GM10266 (cell line): ENCODE data around the gene GANC.
"Not testable (repeated sequence)": the region's sequence is repeated elsewhere in the genome, so short reads cannot be mapped to it uniquely, and the experiment has no call there.

Experiments
- DNase-seq: peaks from one replicate; pipeline ENCODE4 v3.0.0; 2012; ENCODE audit errors: extremely low spot score
- TF ChIP-seq, protein P1 (sequence below): IDR thresholded peaks from 2 replicates; pipeline ENCODE4 v1.5.1; 2012; ENCODE audit warnings: mild to moderate bottlenecking, low read depth; ENCODE audit not compliant: control insufficient read depth, insufficient read depth; ENCODE audit errors: missing control alignments

Gene GANC

DNA sequence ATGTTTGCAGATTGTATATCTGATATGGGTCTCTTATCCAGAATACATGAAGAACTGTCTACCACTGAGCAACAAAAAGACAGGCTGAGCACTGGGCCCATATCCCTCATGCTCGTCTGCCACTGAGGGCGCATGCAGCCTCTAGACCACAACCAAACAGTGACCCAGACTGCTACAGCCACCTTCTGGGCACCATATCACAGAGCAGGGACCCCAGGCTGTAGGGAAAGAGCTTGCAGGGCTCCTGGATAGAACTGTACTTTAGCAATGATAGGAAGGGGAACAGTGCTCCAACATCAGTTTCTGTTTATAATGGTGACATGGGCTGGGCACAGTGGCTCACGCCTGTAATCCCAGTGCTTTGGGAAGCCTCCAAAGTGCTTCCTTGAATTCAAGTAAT, 40.5 kb downstream of the GANC start:
- no peak for DNase-seq
- TF ChIP-seq, protein P1, sequence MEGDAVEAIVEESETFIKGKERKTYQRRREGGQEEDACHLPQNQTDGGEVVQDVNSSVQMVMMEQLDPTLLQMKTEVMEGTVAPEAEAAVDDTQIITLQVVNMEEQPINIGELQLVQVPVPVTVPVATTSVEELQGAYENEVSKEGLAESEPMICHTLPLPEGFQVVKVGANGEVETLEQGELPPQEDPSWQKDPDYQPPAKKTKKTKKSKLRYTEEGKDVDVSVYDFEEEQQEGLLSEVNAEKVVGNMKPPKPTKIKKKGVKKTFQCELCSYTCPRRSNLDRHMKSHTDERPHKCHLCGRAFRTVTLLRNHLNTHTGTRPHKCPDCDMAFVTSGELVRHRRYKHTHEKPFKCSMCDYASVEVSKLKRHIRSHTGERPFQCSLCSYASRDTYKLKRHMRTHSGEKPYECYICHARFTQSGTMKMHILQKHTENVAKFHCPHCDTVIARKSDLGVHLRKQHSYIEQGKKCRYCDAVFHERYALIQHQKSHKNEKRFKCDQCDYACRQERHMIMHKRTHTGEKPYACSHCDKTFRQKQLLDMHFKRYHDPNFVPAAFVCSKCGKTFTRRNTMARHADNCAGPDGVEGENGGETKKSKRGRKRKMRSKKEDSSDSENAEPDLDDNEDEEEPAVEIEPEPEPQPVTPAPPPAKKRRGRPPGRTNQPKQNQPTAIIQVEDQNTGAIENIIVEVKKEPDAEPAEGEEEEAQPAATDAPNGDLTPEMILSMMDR = no peak

DNA sequence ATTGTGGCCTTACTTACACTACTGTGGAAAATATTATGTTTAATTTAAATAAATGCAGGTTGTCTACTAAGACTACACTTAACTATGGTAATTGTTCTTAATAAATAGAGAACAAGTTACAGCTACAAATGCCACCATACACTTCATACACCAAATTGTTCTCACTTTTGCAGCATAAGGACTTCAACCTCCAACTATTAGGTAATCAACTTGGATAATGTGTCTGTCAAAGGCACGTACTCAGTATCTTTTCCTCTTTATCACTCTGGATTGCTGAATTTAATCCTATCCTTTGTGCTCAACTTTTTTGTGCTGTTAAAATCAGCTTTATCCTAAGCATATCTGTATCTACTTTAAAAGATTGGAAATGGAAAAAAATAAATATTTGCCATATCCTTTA, 41.8 kb downstream of the GANC start:
- DNase-seq = no peak
- TF ChIP-seq, protein P1 = no peak

DNA sequence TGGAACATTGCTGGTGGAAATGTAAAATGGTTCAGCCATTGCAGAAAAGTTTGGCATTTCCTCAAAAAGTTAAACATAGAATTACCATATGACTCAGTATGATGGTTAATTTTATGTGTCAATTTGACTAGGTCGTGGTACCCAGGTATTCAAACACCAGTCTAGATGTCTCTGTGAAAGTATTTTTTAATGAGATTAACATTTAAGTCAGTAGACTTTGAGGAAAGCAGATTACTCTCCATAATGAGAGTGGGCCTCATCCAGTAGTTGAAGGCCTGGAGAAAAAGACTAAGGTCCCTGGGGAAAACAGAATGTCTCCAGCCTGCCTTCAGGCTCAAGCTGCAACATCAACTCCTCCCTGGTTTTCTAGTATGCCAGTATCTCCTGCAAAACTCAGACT, 42.5 kb downstream of the GANC start:
- TF ChIP-seq, protein P1 = no peak
- DNase-seq = no peak

DNA sequence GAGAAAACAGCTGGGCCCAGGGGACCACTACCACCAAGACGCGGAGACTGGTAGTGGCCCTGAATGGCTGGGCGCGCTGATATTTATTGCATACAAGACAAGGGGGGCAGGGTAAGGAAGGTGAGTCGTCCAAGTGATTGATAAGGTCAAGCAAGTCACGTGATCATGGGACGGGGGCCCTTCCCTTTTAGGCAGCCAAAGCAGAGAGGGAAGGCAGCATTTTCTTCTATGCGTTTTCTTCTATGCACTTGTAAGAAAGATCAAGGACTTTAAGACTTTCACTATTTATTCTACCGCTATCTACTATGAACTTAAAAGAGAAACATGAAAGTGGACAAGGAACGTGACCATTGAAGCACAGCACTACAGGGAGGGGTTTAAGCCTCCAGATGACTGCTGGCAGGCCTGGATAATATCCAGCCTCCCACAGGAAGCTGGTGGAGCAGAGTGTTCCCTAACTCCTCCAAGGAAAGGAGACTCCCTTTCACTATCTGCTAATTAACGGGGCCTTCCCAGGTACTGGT, 43.3 kb downstream of the GANC start:
- not testable (repeated sequence) for DNase-seq

DNA sequence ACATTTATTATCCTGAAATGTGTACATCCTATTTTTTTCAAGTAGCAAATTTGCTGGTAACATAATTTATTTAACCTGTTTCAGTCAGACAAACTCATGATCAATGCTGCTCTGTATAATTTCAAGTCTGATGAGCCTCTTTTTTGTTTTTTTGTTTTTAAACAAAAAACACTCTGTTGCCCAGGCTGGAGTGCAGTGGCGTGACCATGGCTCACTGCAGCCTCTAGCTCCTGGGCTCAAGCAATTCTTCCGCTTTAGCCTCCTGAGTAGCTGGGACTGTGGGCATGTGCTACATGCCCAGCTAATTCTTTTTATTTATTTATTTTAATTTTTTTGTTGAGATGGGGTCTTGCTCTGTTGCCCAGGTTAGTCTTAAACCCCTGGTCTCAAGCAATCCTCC, 46.2 kb downstream of the GANC start:
- no peak for DNase-seq
- TF ChIP-seq, protein P1 = no peak

DNA sequence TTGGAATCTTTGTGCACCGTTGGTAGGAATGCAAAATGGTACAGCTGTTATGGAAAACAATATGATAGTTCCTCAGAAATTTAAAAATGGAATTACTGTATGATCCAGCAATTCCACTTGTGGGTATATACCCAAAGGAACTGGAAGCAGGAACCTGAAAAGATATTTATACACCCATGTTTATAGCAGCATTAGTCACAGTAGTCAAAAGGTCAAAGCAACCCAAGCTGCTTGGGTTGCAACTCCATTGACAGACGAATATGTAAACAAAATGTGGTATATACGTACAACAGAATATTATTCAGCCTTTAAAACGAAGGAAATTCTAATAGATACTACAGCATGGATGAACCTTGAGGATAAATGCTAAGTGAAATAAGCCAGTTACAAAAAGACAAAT, 51.3 kb downstream of the GANC start:
- TF ChIP-seq, protein P1 = no peak
- DNase-seq = no peak

DNA sequence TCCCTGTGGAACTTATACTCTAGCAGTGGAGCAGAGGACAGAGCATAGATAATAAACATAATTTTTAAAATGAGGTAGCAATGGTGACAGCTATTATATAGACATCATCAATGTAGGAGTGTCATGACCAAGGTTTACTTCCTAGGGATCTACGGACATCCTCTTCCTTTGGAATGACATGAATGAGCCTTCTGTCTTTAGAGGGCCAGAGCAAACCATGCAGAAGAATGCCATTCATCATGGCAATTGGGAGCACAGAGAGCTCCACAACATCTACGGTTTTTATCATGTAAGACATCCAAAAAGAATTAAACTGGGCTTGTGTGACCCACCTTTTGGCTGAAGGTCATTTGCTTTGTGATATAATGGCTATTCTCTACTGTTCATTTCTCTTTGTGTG, 56.2 kb downstream of the GANC start:
- TF ChIP-seq, protein P1 = no peak
- no peak for DNase-seq

DNA sequence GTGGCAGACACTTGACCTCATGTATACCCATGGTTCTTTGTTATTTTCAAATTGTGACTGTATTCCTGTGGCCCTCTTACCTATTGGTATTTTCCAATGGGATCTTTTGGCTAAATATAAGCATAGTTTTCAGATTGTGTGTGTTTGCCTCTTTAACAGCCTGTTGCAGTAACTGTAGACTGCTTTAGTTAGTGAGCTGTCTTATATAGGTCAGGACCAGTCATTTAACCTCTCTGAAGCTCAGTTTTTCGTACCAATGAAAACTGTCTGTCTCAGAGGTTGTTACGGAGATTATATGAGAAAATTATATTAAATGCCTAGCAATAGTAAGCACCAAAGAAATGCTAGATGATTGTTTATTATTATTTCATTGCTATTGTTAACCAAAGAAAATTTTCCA, 57.0 kb downstream of the GANC start:
- DNase-seq = no peak
- TF ChIP-seq, protein P1 = no peak
